ENCODE measurements around the gene HNRNPA2B1. TPM values are rescaled to one million over a fixed set of nuclear protein-coding genes. Genes with fewer than 3 reads are reported as not detected.
A peak's percentile ranks its signal among the peaks of the same experiment; 100 is the strongest.
"Not testable (repeated sequence)": the region's sequence is repeated elsewhere in the genome, so short reads cannot be mapped to it uniquely, and the experiment has no call there.

The HNRNPA2B1 gene
- total RNA-seq, 1 donor from 2014 or later: 430 TPM

- peak; percentile 3 for ATAC-seq
- intact Hi-C loops (cut with micrococcal nuclease): no loop called here
- no peak for DNase-seq
These were observed 13.0 kb downstream of the HNRNPA2B1 start for GRCh38 chr7:26187380-26188205.

- ATAC-seq (no peak), DNase-seq (no peak)
- intact Hi-C loops (cut with micrococcal nuclease): no loop called here
These were observed 13.9 kb downstream of the HNRNPA2B1 start for GRCh38 chr7:26186364-26187311.

GRCh38 chr7:26185844-26186180 lies 14.7 kb downstream of the HNRNPA2B1 start:
- intact Hi-C loops (cut with micrococcal nuclease): no loop called here
- no peak for DNase-seq
- no peak for ATAC-seq

- ATAC-seq (no peak), DNase-seq (no peak)
- intact Hi-C loops (cut with micrococcal nuclease): no loop called here
These were observed 15.3 kb downstream of the HNRNPA2B1 start for GRCh38 chr7:26185131-26185843.

- DNase-seq; ATAC-seq; intact Hi-C loops (cut with micrococcal nuclease): not testable (repeated sequence)
These were observed 16.1 kb downstream of the HNRNPA2B1 start for GRCh38 chr7:26184281-26185101.

GRCh38 chr7:26183545-26184280 lies 16.8 kb downstream of the HNRNPA2B1 start:
- intact Hi-C loops (cut with micrococcal nuclease): no loop called here
- DNase-seq (no peak), ATAC-seq (no peak)

GRCh38 chr7:26182706-26183105 lies 17.8 kb downstream of the HNRNPA2B1 start:
- intact Hi-C loops (cut with micrococcal nuclease): no loop called here
- DNase-seq (no peak), ATAC-seq (peak; percentile 4)

- intact Hi-C loops (cut with micrococcal nuclease): no loop called here
- DNase-seq (peak; percentile 40), ATAC-seq (peak; percentile 19)
These were observed 18.3 kb downstream of the HNRNPA2B1 start for GRCh38 chr7:26182283-26182682.

GRCh38 chr7:26181474-26182227 lies 18.9 kb downstream of the HNRNPA2B1 start:
- intact Hi-C loops (cut with micrococcal nuclease): no loop called here
- ATAC-seq (no peak), DNase-seq (no peak)

- ATAC-seq (peak; percentile 29), DNase-seq (no peak)
- intact Hi-C loops (cut with micrococcal nuclease): no loop called here
These were observed 19.8 kb downstream of the HNRNPA2B1 start for GRCh38 chr7:26180792-26181198.

GRCh38 chr7:26179826-26180497 lies 20.6 kb downstream of the HNRNPA2B1 start:
- intact Hi-C loops (cut with micrococcal nuclease): no loop called here
- DNase-seq (no peak), ATAC-seq (peak; percentile 10)

- DNase-seq (no peak), ATAC-seq (peak; percentile 2)
- intact Hi-C loops (cut with micrococcal nuclease): no loop called here
These were observed 21.1 kb downstream of the HNRNPA2B1 start for GRCh38 chr7:26179422-26179821.

- no peak for ATAC-seq
- no peak for DNase-seq
- intact Hi-C loops (cut with micrococcal nuclease): no loop called here
These were observed 22.1 kb downstream of the HNRNPA2B1 start for GRCh38 chr7:26178272-26178960.

- DNase-seq; ATAC-seq; intact Hi-C loops (cut with micrococcal nuclease): not testable (repeated sequence)
These were observed 23.3 kb downstream of the HNRNPA2B1 start for GRCh38 chr7:26177269-26177668.

GRCh38 chr7:26176696-26177095 lies 23.9 kb downstream of the HNRNPA2B1 start:
- ATAC-seq; DNase-seq; intact Hi-C loops (cut with micrococcal nuclease): not testable (repeated sequence)

- DNase-seq; intact Hi-C loops (cut with micrococcal nuclease); ATAC-seq: not testable (repeated sequence)
These were observed 24.6 kb downstream of the HNRNPA2B1 start for GRCh38 chr7:26175903-26176302.
